Lower lobe of right lung (tissue), 2 donors: ENCODE measurements around the gene NPFFR2. TPM values are rescaled to one million over a fixed set of nuclear protein-coding genes. Genes with fewer than 3 reads are reported as not detected.

Source experiments
- ATAC-seq, 2 donors: fragments of 200-7000 bp; cut with Tn5 transposase; one replicate each; pipeline ENCODE4 v1.9.1; 2020 to 2022; ENCODE audit warnings: mild to moderate bottlenecking in 2 of 2, moderate library complexity in 2 of 2
- DNase-seq: peaks from one replicate; pipeline ENCODE4 v3.0.0-alpha.2; 2020
- H3K27ac ChIP-seq: fragments of 200-600 bp; one replicate; pipeline ENCODE4 v1.8.0; 2022
- H3K27me3 ChIP-seq: fragments of 200-600 bp; one replicate; pipeline ENCODE4 v1.8.0; 2022; ENCODE audit warnings: low read depth
- H3K36me3 ChIP-seq: fragments of 200-600 bp; one replicate; pipeline ENCODE4 v1.8.0; 2022; ENCODE audit warnings: mild to moderate bottlenecking
- H3K4me1 ChIP-seq: fragments of 200-600 bp; one replicate; pipeline ENCODE4 v1.8.0; 2022
- H3K4me3 ChIP-seq: fragments of 200-600 bp; one replicate; pipeline ENCODE4 v1.8.0; 2022; ENCODE audit warnings: mild to moderate bottlenecking
- H3K9me3 ChIP-seq: fragments of 200-600 bp; one replicate; pipeline ENCODE4 v1.8.0; 2022
- CTCF ChIP-seq: fragments of 200-600 bp; IDR thresholded peaks from one replicate; pipeline ENCODE4 v1.8.0; 2022; ENCODE audit warnings: antibody characterized with exemption, mild to moderate bottlenecking
- intact Hi-C: fragments of 100-400 bp; cut with DNase I; formaldehyde crosslinking; loops from one replicate; pipeline ENCODE4 v1.11.0; 2022
- total RNA-seq: library from RNA; stranded (reverse); fragmentation: NEBNext Ultra II Directional; extraction: Animal tissue kit (Norgen Biotek cat#: 25700); gene quantifications from one replicate; pipeline ENCODE4 v1.2.1, GENCODE V29; 2021
- donor health status: DM: no; HTN: yes; CAD: no; lungs with severe emphysema.

Gene NPFFR2
- total RNA-seq, 1 donor from 2014 or later, result not detected

GRCh38 chr4:72011906-72012305 is 19.9 kb upstream of the NPFFR2 start:
- Histone ChIP-seq H3K27me3 (no peaks in the 10 kb centered on the region), H3K27ac (no peak overlapping the region), H3K36me3 (no peaks in the 10 kb centered on the region), H3K4me3 (no peak overlapping the region), H3K4me1 (no peaks in the 10 kb centered on the region), H3K9me3 (no peaks in the 10 kb centered on the region)
- no peak for ATAC-seq
- intact Hi-C loops, result no loop called here
- no peak for TF ChIP-seq CTCF
- no peak for DNase-seq

DNA sequence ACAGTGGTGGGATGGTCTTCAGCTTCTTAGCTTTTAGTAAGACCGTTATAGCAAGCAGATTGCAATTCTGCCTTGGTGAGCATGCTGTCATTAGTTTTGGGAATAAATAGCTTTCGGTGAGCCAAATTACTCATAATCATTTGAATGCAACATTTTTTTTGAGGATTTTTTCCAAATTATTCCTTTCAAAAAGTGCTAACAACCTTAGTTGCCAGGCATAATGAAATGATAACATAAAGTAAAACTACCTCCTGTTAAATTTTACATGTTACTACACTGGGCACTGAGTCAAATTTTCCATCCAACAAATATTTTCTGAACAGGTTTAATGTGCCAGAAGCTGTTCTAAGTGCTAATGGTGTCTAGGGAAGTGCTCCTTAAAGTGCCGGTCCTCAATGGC is 15.8 kb upstream of the NPFFR2 start:
- no peaks in the 10 kb centered on the region for H3K27me3 ChIP-seq
- TF ChIP-seq CTCF, result no peak
- no peak overlapping the region for H3K27ac ChIP-seq
- ATAC-seq (no peak), DNase-seq (no peak)
- no peaks in the 10 kb centered on the region for H3K36me3 ChIP-seq
- no peaks in the 10 kb centered on the region for H3K4me1 ChIP-seq
- no peak overlapping the region for H3K4me3 ChIP-seq
- intact Hi-C loops, result no loop called here
- no peaks in the 10 kb centered on the region for H3K9me3 ChIP-seq

GRCh38 chr4:72019688-72020087 is 12.1 kb upstream of the NPFFR2 start:
- Histone ChIP-seq H3K27me3 (no peaks in the 10 kb centered on the region), H3K27ac (no peak overlapping the region), H3K36me3 (no peaks in the 10 kb centered on the region), H3K4me3 (no peak overlapping the region), H3K4me1 (no peaks in the 10 kb centered on the region), H3K9me3 (no peaks in the 10 kb centered on the region)
- intact Hi-C loops, result no loop called here
- no peak for DNase-seq
- TF ChIP-seq CTCF, result no peak
- no peak for ATAC-seq

DNA sequence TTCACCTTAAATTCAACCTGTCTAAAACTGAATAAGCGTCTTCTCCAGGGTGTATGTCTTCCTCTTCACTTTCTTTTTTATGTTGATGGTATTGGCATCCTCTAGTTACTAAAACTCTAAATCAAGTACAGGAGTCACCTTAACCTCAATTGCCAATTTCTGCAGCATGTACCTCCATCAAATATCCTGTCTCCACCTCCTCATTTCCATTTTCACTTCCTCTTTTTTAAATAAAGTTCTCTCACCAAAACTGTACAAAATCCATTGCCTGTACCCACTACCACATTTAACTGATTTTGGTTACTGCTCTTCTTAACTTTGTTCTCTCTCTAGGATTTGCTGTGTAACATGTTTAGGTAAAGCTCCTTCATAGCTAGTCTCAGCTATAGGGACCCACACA is 9.2 kb upstream of the NPFFR2 start:
- no peak for TF ChIP-seq CTCF
- no peaks in the 10 kb centered on the region for H3K36me3 ChIP-seq
- no peak for ATAC-seq
- H3K27ac ChIP-seq, result no peak overlapping the region
- no peak overlapping the region for H3K4me3 ChIP-seq
- H3K9me3 ChIP-seq, result no peaks in the 10 kb centered on the region
- H3K27me3 ChIP-seq, result no peaks in the 10 kb centered on the region
- no peak for DNase-seq
- H3K4me1 ChIP-seq, result no peaks in the 10 kb centered on the region
- intact Hi-C loops, result no loop called here

DNA sequence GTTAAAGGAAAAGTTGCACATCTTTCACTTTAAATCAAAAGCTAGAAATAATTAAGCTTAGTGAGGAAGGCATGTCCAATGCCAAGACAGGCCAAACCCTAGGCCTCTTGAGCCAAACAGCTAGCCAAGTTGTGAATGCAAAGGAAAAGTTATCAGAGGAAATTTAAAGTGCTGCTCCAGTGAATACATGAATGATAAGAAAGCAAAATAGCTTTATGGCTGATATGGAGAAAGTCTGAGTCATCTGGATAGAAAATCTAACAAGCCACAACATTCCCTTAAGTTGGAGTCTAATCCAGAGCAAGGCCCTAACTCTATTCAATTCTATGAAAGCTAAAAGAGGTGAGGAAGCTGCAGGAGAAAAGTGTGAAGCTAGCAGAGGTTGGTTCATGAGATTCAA is 23.8 kb downstream of the NPFFR2 start:
- TF ChIP-seq CTCF, result no peak
- DNase-seq, result no peak
- no peak for ATAC-seq
- Histone ChIP-seq H3K27ac (no peak overlapping the region), H3K27me3 (no peaks in the 10 kb centered on the region), H3K36me3 (no peaks in the 10 kb centered on the region), H3K4me1 (no peaks in the 10 kb centered on the region), H3K4me3 (no peak overlapping the region), H3K9me3 (no peaks in the 10 kb centered on the region)
- intact Hi-C loops, result no loop called here

DNA sequence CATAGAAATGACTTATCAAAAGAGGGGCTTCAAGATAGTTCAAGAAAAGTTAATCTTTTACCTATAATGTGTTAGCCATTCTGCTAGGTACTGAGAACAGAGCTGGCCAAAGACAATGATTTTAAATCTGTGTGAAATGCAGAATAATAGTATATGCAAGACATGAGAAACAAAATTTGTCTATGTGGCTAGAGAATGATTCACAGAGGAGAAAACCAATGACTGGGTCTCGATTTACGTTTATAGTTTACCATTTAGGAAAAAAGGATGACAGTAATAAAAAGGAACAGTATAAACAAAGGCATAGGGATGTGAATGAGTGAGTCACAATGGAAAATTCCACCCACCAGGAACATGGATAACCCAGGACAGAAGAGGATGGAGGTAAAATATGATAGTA is 31.9 kb downstream of the NPFFR2 start:
- intact Hi-C loops, result no loop called here
- TF ChIP-seq CTCF, result no peak
- H3K9me3 ChIP-seq, result no peaks in the 10 kb centered on the region
- no peak overlapping the region for H3K27ac ChIP-seq
- H3K4me3 ChIP-seq, result no peak overlapping the region
- ATAC-seq, result no peak
- H3K27me3 ChIP-seq, result no peaks in the 10 kb centered on the region
- no peaks in the 10 kb centered on the region for H3K36me3 ChIP-seq
- no peak for DNase-seq
- no peaks in the 10 kb centered on the region for H3K4me1 ChIP-seq
